Stomach (tissue), 4 donors: Measurements from ENCODE around the gene ADCY5.

ENCODE experiments used
- POLR2AphosphoS5 ChIP-seq, 3 donors: sonication (generic); formaldehyde crosslinking; IDR thresholded peaks; one replicate each; pipeline ENCODE4 v1.6.1; 2016; ENCODE audit warnings: antibody characterized with exemption in 3 of 3
- TF ChIP-seq, protein P1 (sequence below), 7 experiments: fragments of 450-650 bp in 4 of 7; fragments of 200-600 bp in 3 of 7; sonication (generic) in 3 of 7; IDR thresholded peaks; one replicate each; pipeline ENCODE4 v1.5.1; 2016 to 2019; ENCODE audit warnings: antibody characterized with exemption in 7 of 7, control low read depth in 2 of 7, mild to moderate bottlenecking in 1 of 7

DNA sequence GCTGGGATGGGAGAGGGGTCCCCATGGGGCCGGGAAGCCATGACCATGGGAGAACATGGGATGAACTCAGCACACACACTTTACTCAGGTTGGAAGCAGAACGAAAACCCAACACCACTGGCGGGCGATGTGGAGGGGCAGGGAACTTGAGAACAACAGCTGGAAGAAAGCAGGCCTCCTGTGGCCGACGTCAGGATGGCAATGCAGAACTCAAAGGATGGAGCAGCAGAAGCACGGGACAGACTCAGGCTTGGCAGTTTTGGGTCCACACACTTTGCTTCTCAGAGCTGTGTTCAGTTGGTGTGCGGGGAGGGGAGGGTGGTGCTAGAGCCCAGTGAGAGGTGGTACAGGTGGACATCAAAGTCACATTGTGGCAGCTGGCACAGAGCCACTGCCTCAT is 166.4 kb downstream of the ADCY5 start:
- TF ChIP-seq, protein P1, sequence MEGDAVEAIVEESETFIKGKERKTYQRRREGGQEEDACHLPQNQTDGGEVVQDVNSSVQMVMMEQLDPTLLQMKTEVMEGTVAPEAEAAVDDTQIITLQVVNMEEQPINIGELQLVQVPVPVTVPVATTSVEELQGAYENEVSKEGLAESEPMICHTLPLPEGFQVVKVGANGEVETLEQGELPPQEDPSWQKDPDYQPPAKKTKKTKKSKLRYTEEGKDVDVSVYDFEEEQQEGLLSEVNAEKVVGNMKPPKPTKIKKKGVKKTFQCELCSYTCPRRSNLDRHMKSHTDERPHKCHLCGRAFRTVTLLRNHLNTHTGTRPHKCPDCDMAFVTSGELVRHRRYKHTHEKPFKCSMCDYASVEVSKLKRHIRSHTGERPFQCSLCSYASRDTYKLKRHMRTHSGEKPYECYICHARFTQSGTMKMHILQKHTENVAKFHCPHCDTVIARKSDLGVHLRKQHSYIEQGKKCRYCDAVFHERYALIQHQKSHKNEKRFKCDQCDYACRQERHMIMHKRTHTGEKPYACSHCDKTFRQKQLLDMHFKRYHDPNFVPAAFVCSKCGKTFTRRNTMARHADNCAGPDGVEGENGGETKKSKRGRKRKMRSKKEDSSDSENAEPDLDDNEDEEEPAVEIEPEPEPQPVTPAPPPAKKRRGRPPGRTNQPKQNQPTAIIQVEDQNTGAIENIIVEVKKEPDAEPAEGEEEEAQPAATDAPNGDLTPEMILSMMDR (IDR thresholded peaks at IDR 0.05), result no peak
- TF ChIP-seq POLR2AphosphoS5 (IDR thresholded peaks at IDR 0.05), result no peak
